Stimulated activated CD8-positive, alpha-beta memory T cell treated with anti-CD3 and anti-CD28 coated beads, Interleukin-7, amount 100 ng/mL, for 48 hours (primary cell): ENCODE measurements around the gene GOSR2.

Source experiments
- DNase-seq, 2 donors: peaks; one replicate each; pipeline ENCODE4 v3.0.0-alpha.2; 2020; ENCODE audit warnings: low read depth in 1 of 2; ENCODE audit errors: extremely low read depth in 1 of 2

Gene GOSR2

DNA sequence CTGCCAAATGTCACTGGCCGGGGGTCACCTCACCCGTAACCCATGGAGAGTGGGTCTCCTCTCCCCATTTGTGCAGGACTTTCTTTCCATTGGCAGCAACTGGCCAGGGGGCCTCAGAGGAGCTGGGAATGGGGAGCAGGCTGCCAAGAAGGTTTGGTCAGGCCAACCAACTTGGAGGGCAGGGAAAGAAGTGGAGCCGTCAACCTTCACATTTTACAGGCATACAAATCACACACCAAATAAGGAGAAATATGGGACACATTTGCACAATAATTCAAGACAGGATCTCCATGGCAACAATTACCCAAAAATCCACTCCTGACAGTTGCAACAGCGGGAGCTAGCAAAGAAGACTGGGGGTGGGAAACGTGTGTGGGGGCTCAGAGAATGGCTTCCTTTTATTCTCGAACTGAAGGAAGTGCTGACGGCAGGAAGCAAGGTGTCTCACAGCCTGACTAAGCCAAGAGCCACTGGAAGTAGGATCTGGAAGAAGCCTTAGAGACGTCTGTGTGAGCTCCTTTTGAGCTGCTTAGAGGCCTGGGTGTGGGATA lies 35.2 kb downstream of the GOSR2 start:
- no peak for DNase-seq

DNA sequence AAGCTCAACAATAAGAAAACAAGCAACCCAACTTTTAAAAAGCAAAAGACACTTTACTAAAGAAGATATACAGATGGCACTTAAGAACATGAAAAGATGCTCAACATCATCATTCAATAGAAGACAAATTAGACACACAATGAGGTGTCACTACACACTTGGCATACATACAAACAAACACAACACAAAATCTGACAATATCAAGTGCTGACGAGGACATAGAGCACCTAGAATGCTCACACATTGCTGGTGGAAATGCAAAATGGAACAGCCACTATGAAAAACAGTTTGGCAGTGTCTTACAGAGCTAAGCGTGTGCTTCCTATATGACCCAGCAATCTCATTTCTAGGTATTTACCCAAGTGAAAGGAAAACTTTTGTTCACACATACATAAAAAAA lies 37.2 kb downstream of the GOSR2 start:
- no peak for DNase-seq

DNA sequence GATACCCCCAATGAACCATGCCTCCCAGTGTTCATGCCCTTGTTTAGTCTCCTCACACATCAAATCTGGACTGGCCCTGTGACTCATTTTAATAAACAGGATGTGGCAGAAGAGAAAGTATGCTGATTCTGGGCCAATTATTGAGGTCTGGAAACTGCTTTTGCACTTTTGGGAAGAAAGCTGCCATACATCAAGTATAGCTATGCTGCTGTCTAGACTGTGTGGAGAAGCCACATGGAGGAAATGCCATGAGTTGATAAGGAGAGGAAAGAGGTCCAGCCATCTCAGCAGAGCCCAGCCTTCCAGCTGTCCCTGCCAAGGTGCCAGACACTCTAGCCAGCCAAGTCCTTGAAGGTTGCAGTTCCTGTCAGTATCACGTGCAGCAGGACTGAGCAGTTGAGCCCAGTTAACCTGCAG lies 39.4 kb downstream of the GOSR2 start:
- no peak for DNase-seq

DNA sequence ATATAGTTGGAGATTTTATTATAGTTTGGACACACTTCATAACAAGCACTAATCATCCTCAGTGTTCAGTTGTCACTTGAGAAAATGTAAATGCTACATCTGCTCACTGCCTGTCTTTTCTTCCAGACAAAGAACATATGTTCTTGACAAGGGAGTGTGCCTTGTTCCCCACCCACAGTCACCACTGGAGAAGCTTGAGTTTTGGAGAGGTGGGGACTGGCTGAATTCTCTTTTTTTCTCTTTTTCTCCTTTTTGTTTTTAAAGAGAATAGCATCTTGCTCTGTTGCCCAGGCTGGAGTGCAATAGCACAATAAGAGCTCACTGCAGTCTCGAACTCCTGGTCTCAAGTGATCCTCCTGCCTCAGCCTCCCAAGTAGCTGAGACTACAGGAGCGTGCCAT lies 40.6 kb downstream of the GOSR2 start:
- no peak for DNase-seq

DNA sequence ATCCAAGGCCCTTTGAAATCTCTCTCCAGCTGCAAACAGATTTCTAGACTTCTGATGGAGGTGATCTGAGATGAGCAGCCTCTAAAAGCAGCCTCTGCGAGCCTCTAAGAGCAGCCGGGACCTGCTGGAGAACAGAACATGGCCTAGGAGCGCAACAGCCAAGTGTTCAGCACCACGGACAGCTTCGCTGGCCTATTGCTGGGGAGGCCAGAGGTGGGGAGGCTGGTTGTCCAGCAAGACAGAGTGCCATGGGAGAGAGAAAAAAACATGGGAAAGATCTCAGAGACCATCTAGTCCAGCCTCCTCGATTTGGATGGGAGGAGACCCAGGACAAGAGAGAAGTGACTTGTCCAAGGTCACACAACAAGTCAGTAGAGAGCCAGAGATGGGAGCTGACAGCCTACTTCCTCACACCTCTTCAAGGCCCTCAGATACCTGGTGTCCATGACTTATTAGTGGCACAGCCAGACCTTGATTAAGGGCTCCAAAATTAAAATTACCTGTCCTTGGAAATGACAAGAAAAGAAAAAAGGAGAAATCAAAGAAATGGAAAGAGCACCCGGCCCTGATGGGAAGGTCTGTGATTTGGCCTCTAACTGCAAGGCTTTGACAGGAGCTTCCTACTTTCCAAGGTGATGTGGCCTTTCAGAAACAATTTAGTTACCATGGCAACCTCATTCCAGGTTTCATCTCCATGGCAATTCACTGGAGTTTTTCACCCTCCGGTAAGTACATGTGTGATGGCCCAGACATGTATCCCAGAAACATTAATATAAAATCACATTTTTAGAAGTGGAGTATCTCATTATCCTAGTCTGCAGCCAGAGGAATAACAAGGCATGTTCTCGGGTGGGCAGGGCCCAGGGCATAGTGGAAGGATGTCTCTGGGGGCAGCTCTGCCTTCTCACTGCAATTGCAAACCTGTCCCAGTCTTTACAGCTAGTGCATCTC lies 41.6 kb downstream of the GOSR2 start:
- DNase-seq = no peak

DNA sequence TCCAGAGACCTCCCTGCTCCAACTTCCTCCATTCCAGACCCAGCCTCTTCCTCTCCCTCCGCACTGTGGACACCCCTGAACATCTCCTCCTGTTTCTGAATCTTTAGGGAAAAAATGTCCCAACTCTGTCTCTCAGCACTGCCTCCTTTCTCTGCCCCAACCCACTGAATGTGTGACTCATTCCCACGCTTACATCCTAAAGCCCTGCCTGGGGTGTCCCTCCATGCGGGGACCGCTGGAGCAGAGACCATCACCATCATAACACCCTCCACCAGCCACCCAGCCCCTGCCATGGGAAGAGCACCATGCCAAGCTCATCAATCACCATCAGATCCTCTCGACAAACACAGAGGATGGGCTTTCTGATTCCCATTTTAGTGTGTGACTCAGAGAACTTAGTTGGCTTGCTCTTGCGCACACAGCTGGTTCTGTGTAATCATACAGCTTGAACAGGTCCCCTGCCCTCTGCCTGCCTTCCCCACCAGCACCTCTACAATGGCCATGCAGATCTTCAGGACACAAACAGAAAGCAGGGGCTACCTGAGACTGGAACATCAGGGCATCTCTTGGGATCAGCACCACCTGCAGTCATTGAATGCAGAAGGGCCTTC lies 45.4 kb downstream of the GOSR2 start:
- DNase-seq = no peak

DNA sequence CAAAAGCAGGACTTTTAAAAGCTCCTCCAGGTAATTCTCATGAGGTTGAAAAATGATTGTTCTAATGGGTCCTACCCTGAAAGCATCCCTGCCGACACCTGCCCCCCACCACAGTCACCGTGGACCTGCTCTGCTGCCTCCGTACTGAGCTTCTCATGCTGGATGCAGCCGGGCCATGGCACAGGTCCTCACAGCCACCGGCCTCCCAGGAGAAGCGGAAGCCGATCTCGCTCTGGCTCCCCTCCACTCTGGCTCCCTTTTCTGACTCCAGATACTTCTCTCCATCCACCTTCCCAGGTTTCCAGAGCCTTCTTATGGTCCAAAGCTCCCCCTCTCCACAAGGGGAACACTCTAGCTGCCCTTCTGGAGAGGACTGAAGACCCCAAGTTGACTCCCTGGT lies 45.9 kb downstream of the GOSR2 start:
- DNase-seq = no peak

DNA sequence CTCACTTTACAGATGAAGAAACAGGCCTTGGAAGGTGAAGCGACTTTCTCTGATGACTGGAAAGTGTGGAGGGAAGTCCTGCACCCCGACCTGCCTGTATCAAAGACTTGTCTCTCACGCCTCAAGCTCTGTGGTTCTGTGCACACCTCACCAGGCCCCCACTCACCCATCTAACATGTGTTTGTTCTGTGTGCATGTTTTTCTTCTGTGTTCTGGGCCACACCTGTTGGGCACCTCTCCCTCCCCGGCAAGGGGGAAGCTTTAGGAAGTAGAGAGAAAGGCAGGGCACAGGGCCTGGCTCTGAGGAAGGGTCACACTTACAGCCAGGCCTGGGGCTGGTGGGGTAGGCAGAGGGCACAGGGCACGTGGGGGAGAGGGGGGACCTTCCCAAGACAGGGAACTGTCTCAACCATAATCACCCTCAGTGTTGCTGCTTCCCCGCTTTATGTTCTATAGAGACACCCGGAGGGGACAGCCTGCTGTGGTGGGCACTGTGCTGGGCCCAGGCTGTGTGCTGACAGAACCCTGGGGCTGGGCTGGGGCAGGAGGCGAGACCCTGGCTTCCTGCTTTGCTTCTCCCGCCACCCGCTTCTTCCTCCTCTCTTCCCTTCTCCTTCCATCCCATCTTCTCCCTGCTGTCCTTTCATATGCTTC lies 48.8 kb downstream of the GOSR2 start:
- DNase-seq = no peak

DNA sequence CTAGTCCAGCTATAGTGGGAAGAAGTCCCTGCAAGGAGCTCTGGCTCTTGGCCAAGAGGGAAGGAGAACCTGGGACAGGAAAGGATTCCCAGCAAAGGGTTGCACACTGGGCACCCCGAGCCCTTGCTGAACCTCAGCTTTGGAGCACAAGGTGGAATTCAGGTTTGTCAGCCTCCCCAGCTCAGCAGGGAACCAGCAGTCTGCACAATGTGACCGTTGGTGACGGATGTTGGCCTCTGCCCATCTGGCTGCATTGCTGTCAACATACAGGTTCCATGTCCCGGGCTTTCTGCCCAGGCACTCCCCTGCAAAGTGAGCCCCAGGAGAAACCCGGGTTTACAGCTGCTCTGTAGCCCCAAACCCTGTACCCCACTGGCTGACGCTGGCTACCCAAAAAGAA lies 49.4 kb downstream of the GOSR2 start:
- no peak for DNase-seq

DNA sequence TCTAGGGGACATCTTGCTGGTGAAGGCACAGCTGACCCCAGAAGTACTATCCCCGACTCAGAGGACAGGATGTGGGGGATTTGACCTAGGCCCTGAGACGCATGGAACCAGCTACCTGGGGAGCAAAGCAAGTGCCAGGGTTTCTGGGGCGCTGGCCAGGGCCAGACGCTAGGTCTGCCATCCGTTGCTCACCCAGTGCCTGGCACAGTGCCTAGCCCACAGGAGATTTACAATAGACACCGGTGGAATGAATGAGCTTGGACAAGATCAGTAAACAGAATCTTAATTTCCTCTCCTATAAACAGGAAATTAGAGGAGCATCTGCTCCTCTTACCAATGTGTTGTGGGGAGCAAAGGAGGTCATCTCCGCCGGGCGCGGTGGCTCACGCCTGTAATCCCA lies 51.1 kb downstream of the GOSR2 start:
- no peak for DNase-seq

DNA sequence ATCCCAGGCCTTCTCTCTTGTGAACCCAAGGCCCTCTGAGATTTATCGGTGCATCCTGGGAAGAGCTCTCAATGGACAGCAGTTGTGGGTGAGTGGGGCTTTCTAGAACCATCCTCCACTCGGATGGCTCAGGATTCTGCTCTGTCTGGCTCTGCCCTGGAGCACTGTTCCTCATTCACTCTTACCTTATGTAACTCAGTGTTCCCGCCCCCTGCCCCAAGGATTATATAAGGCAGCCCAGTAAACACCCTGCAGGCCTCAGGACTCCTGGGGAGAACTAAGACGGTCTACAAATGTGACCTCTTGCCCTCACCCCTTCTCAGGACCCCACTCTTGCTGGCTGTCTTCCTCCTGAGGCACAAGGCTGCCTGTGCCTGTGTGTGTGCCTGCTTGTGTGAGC lies 52.3 kb downstream of the GOSR2 start:
- DNase-seq = no peak

DNA sequence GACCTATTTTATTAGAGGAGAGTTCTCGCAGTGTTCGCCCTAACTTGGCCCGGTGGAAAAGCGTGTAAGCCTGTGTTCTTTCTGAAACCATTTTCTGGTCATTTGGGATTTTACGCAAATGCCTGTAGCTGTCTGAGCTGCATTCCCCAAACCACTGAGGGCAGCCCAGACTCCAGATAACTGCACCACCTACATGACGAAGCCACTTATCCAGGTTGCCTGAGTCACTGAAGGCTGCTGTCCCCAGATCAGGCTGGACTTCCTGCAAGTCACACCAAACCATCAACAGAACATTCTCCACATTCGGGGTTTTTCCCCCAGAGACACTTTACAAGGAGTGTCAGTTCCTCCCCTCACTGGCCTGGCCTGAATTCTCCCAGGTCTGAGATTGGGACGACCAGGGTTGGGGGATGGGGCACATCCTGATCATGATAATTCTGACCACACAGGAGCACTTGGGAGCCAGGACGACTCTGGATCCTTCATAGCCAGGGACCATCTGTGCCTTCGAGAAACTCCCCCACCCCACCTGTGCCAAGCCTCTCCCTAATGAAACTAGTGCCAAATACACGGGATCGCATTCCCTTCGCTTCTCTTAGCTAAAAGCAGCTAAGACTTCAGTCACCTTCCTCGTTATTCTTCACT lies 53.8 kb downstream of the GOSR2 start:
- no peak for DNase-seq

DNA sequence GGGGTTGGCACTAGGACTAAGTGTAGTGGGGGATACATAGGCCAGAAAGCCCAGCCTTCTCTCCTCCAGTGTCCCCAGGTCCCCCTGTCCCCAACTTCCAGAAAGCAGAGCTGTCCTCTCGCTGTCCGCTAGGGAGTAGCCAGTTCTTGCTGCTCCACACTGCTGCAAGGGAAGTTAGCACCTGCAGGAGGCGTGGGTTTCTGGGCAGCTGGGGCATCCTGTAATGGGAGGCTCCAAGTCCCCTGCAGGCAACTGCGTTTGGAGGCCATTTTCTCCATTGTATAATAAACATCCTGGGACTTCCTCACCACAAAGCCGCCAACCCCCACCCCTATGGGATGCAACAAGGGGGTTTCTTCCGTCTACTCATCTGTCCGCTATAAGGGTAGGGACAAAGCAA lies 54.4 kb downstream of the GOSR2 start:
- DNase-seq = no peak

DNA sequence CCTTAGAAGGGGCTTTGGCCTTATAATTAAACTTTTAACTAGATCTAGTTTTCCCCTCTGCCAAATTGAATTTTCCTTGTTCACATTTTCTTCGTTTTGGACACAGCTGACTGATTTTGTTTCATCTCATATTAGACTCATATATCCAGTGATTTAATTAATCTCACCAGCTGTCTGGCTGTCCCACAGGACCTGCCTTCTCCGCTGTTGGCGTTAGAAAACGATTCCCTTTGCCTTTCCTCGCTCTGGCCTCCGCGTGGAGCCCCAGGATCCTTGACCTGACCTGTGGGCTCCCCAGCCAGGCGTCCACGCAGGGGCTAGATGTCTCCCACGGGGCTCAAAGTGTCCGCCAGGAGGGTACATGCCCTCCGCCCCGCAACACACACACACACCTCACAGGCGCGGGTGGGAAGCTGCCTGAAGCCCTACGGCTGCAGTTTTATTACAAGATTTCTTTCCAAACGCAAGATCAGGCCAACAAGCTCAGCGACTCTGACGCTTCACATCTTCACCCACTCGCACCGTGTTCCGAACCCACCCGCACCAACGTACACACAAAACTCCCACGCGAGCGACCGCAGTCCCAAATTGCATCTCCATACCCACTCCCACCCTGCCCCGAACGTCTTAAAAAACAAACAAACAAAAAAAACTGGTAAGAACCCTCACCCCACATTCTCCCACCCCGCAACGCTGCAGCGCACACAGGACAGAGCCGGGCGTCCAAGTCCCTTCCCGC lies 55.0 kb downstream of the GOSR2 start:
- no peak for DNase-seq

DNA sequence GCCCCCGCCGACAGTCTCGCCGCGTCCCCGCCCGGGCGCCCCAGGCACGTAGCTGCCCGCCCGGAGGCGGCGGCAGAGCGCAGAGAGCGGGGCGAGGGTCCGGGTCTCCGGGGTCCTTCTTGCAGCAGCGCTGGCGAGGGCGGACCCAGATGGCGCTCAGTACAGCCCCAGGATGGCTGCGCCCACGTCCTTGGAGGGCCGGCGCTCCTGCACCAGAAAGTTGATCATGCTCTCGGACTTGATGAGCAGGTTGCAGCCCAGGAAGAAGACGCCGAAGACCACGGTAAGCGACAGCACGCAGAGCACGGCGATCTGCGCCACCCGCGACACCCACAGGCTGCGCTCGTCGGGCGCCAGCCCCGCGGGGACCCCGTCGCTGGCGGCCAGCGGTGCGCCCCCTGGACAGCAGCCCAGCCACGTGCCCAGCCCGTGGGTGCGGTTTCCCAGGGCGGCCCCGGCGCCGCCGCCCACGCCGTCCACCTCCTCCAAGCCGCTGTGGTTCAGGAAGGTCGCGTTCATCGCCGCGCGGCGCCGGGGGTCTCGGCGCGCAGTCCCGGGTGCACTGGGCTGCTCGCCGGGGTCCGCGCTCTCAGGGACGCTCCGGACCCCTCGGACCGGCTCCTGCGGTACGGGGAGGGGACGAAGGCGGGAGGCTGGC lies 55.7 kb downstream of the GOSR2 start:
- DNase-seq = no peak

DNA sequence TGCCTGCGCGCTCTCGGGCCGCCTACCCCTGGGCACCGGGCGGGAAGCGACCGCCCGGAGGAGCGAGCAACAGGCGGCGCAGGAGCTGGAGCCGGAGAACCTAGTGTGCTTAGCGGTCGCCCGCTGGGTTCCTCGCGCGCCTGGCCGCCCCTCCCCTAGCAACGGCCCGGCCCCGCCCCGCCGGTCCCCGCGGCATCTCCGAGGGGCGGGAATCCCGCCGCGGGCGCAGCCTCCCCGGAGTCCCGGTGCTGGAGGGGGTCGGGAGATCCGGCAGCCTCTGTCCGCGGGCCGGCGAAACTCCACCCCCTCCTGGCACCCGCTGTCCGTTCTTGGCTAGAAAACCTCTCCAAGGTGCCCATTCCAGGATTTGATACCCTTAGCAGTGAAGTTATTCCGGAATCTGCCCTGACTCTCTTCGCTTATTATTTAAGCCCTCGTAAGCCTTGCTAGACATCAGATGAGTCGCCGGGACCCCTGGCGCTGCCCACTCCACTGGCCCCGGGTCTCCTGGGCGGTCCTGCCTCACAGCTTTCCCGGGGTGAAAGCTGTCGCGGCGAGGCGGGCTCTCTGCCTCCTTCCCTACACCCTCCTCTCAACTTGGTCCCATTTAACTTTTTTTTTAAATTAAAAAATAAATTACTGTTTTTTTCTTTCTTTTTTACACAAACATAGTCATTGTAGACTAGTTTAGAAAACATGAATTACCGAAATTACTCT lies 56.3 kb downstream of the GOSR2 start, which contains the start of gene RPRML:
TSS of gene RPRML (minus strand) at position 107 of the 717 bp plus-strand sequence. CDS start 246 bp downstream, outside the sequence.
- peak; percentile 7 to 20 for DNase-seq

DNA sequence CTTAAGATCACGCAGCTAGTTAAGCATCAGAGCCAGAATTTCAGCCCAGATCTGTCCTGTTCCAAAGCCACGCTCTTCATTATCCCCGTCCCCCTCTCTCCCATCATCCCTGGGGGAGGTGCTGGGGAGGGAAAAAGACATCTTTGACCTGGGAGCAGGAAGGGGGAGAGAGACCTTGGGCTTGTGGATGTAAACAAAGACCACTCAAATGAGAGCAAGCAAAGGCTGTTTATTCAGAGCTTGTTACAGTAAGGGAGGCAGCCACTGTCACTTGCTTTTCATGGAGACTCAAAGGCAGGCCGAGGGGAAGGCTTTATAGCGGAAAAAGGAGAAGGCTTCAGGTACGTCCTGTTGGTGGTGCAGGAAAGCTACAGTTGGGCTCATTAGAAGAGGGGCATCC lies 59.6 kb downstream of the GOSR2 start:
- DNase-seq = no peak

DNA sequence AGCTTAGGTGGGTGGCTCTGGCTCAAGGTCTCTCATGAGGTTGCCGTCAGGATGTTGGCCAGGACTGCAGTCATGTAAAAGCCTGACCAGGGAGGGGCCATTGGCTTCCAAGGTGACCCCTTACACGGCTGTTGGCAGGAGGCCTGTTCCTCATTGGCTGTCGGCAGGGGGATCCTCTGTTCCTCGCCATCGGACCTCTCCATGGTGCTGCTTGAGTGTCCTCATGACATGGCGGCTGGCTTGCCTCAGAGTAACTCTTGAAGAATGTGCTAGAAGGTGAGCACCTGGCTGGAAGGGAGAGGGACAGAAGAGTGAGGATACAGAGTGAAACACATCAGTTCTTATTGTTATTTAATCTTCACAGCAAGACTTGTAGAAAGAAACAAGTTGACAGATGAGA lies 60.8 kb downstream of the GOSR2 start:
- no peak for DNase-seq

DNA sequence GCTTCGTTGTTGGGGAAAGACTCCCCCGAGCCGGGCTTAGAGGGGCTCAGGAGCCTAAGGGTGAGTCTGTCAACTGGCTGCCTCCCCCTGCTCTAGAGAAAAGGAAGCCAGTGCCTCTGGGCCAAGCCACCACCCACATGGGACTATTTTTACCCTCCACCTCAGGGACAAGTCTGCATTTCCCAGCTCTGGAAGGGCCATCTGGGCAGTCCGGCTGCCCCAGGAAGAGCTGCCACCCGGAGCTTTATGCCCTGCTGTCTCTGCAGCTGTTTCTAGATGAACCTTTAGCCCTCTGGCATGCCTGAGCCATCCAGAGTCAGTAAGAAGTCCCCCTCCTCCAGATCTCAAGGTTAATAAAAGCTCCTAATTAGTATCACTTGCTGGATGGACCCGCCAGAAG lies 61.4 kb downstream of the GOSR2 start:
- DNase-seq = no peak
